Activated CD4-positive, CD25-positive, alpha-beta regulatory T cell treated with anti-CD3 and anti-CD28 coated beads, Interleukin-2, amount 50 U/mL, for 24 hours (primary cell): ENCODE measurements around the gene DHCR24.
"Not testable (repeated sequence)": the region's sequence is repeated elsewhere in the genome, so short reads cannot be mapped to it uniquely, and the experiment has no call there.

Experiments used
- ATAC-seq, 2 donors: fragments of 150-1000 bp; cut with Tn5 transposase; one replicate each; pipeline ENCODE4 v1.10.0; 2021; ENCODE audit warnings: mild to moderate bottlenecking in 1 of 2, moderate library complexity in 1 of 2

DHCR24 gene

GRCh38 chr1:54887665-54888071 lies 673 bp upstream of the DHCR24 start:
- no peak for ATAC-seq

GRCh38 chr1:54885807-54886723 lies 930 bp downstream of the DHCR24 start:
- ATAC-seq, result no peak

- no peak for ATAC-seq
Observed at GRCh38 chr1:54885237-54885679, 1.7 kb downstream of the DHCR24 start.

- ATAC-seq, result no peak
Observed at GRCh38 chr1:54884768-54885167, 2.2 kb downstream of the DHCR24 start.

GRCh38 chr1:54884135-54884586 lies 2.8 kb downstream of the DHCR24 start:
- no peak for ATAC-seq

GRCh38 chr1:54883349-54884102 lies 3.5 kb downstream of the DHCR24 start:
- no peak for ATAC-seq

- no peak for ATAC-seq
Observed at GRCh38 chr1:54882519-54882918, 4.5 kb downstream of the DHCR24 start.

GRCh38 chr1:54881604-54882003 lies 5.4 kb downstream of the DHCR24 start:
- ATAC-seq, result not testable (repeated sequence)

- no peak for ATAC-seq
Observed at GRCh38 chr1:54879872-54880271, 7.1 kb downstream of the DHCR24 start.

GRCh38 chr1:54876814-54877213 lies 10.2 kb downstream of the DHCR24 start:
- no peak for ATAC-seq

GRCh38 chr1:54875000-54875399 lies 12.0 kb downstream of the DHCR24 start:
- no peak for ATAC-seq

GRCh38 chr1:54874079-54874830 lies 12.7 kb downstream of the DHCR24 start:
- ATAC-seq, result no peak

- ATAC-seq, result no peak
Observed at GRCh38 chr1:54872036-54872331, 15.0 kb downstream of the DHCR24 start.

GRCh38 chr1:54871275-54872035 lies 15.5 kb downstream of the DHCR24 start:
- no peak for ATAC-seq

GRCh38 chr1:54870869-54871268 lies 16.1 kb downstream of the DHCR24 start:
- ATAC-seq, result no peak

- ATAC-seq, result no peak
Observed at GRCh38 chr1:54869173-54869851, 17.7 kb downstream of the DHCR24 start.

- ATAC-seq, result no peak
Observed at GRCh38 chr1:54867717-54868057, 19.3 kb downstream of the DHCR24 start.

- no peak for ATAC-seq
Observed at GRCh38 chr1:54866801-54867716, 19.9 kb downstream of the DHCR24 start.

- ATAC-seq, result no peak
Observed at GRCh38 chr1:54865238-54866073, 21.5 kb downstream of the DHCR24 start.
